Adipocyte (in vitro differentiated cells): ENCODE results near the gene FAM117A.

Source experiments
- DNase-seq: peaks from one replicate; pipeline ENCODE4 v3.0.0-alpha.2; 2015; ENCODE audit warnings: low read depth
- H3K27me3 ChIP-seq: replicated peaks from 2 replicates; pipeline ENCODE4 v1.7.0; 2013; ENCODE audit warnings: mild to moderate bottlenecking, low read length, moderate library complexity; ENCODE audit not compliant: control insufficient read depth, insufficient read depth
- H3K36me3 ChIP-seq: 2 replicates; pipeline ENCODE4 v1.7.0; 2013; ENCODE audit warnings: low read length, mild to moderate bottlenecking, moderate library complexity; ENCODE audit not compliant: control insufficient read depth, insufficient read depth, severe bottlenecking
- H3K4me1 ChIP-seq: 2 replicates; pipeline ENCODE4 v1.7.0; 2013; ENCODE audit warnings: mild to moderate bottlenecking, low read length, moderate library complexity; ENCODE audit not compliant: control insufficient read depth, insufficient read depth
- H3K4me3 ChIP-seq: 2 replicates; pipeline ENCODE4 v1.7.0; 2013; ENCODE audit warnings: mild to moderate bottlenecking, low read length, moderate library complexity
- H3K9ac ChIP-seq: 2 replicates; pipeline ENCODE4 v1.7.0; 2013; ENCODE audit warnings: mild to moderate bottlenecking, low read length, moderate library complexity
- H3K9me3 ChIP-seq: 2 replicates; pipeline ENCODE4 v1.7.0; 2013; ENCODE audit warnings: mild to moderate bottlenecking, low read length, moderate library complexity; ENCODE audit not compliant: control insufficient read depth

Gene FAM117A, protein sequence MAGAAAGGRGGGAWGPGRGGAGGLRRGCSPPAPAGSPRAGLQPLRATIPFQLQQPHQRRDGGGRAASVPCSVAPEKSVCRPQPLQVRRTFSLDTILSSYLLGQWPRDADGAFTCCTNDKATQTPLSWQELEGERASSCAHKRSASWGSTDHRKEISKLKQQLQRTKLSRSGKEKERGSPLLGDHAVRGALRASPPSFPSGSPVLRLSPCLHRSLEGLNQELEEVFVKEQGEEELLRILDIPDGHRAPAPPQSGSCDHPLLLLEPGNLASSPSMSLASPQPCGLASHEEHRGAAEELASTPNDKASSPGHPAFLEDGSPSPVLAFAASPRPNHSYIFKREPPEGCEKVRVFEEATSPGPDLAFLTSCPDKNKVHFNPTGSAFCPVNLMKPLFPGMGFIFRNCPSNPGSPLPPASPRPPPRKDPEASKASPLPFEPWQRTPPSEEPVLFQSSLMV

DNA sequence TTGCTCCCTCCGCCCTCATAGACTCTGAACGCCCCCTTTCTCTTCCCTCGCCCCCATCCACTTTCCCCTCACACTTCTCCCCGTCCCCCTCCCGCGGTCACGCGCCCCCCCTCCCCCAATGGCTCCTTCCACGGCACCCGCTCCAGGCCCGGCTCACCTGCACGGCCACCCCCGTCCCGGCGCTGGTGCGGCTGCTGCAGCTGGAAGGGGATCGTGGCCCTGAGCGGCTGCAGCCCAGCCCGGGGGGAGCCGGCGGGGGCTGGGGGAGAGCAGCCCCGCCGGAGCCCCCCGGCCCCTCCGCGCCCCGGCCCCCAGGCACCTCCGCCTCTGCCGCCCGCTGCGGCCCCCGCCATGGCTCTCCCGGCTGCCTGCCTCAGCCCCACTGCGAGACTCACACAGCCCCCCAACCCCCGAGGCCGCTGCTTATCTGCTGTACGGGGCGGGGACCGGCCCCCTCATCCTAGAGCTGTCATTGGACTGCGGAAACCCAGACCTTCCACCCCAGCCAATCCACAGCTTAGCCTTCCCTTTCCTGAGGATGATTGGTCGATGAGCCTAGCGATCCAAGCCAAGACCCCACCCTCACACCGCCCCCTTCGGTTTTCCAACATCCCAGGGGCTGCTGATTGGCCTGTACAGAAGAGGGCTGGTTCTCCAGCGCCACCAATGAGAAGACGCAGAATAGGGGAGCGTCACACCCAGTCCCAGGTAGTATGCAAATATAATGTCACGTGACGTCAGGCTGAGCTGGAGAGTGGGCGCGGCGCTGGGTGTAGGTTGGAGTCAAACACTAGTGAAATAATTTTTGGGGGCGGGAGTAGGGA, at the start of gene FAM117A:
Gene FAM117A (minus strand): TSS at position 397 of the 824 bp plus-strand sequence. CDS start 44 bp downstream, at position 353.
- no peaks in the 10 kb centered on the region for H3K9me3 ChIP-seq
- no peaks in the 10 kb centered on the region for H3K36me3 ChIP-seq
- H3K9ac ChIP-seq, result peak within 1 kb of the TSS; percentile 57
- H3K4me3 ChIP-seq, result peak within 1 kb of the TSS; percentile 84
- peak; percentile 97 for DNase-seq
- H3K4me1 ChIP-seq, result peaks cover 13% of the 10 kb centered on the region
- peaks cover 13% of the 10 kb centered on the region for H3K27me3 ChIP-seq

DNA sequence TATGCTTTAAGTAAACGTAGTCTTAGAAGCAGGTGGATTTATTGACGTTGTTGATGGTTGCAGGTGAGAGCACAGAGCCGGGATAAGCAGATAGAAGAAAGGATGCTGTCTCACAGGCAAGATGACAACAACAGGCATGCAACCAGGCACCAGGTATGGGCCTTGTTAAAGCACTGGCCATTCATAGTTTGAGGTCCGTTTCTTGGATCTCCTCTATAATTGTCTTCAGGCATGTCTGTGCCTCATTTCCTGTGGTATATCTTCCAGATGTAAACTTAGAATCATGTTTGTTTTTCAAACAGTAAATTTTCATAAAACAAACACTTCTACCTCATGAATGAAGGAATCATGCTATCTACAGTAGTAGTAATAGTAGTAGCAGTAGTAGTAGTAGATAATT, 45.1 kb upstream of the FAM117A start:
- Histone ChIP-seq H3K4me1 (no peaks in the 10 kb centered on the region), H3K27me3 (no peaks in the 10 kb centered on the region), H3K36me3 (peaks cover 72% of the 10 kb centered on the region), H3K9me3 (no peaks in the 10 kb centered on the region), H3K9ac (no peak overlapping the region), H3K4me3 (no peak overlapping the region)
- DNase-seq, result no peak

DNA sequence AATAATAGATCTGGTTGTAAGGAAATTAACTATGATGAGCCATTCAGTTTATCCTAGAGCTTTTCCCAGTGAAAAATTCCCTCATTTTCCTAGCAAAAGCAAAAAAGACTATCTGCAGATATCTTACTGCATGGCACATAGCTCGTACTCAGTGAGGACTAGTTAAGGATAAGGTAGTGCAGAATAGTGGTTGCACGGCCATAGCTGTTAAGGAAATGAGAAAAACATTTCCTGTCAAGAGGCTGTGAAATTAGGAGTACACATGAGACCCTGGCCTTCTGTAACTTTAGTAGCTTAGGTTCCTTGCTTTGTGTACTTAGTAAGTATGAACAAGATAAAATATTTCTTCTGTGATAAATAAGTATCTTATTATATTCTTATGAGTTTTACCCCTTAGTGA, 34.8 kb upstream of the FAM117A start:
- Histone ChIP-seq H3K9me3 (no peaks in the 10 kb centered on the region), H3K4me1 (peaks cover 10% of the 10 kb centered on the region), H3K4me3 (no peak overlapping the region), H3K9ac (no peak overlapping the region), H3K27me3 (no peaks in the 10 kb centered on the region), H3K36me3 (peaks cover 60% of the 10 kb centered on the region)
- no peak for DNase-seq

DNA sequence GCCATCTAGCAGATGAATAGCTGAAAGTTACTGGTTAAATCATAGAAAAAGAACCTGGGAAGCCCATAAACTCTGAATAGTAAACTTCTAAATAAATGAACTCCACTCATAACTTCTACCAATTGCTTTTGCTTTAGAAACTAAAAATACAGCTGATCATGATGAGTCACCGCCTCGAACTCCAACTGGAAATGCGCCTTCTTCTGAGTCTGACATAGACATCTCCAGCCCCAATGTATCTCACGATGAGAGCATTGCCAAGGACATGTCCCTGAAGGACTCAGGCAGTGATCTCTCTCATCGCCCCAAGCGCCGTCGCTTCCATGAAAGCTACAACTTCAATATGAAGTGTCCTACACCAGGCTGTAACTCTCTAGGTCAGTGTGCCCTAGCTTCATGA, 34.3 kb upstream of the FAM117A start:
- H3K27me3 ChIP-seq, result no peaks in the 10 kb centered on the region
- peaks cover 10% of the 10 kb centered on the region for H3K4me1 ChIP-seq
- H3K4me3 ChIP-seq, result no peak overlapping the region
- peaks cover 62% of the 10 kb centered on the region for H3K36me3 ChIP-seq
- DNase-seq, result no peak
- no peaks in the 10 kb centered on the region for H3K9me3 ChIP-seq
- no peak overlapping the region for H3K9ac ChIP-seq

DNA sequence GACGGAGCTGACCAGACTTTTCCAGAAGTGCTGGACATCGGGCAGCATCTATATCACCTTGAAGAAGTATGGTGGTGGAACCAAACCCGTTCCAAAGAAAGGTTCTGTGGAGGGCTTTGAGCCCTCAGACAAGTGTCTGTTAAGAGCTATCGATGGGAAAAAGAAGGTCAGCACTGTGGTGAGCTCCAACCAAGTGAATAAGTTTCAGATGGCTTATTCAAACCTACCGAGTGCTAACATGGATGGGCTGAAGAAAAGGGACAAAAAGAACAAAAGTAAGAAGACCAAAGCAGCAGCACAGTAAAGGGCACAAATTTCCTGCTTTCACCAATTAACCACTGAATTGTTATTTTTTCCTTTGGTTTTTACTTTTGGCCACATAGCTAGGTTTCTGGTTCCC, 31.4 kb upstream of the FAM117A start:
- H3K4me3 ChIP-seq, result no peak overlapping the region
- peaks cover 68% of the 10 kb centered on the region for H3K36me3 ChIP-seq
- H3K4me1 ChIP-seq, result peaks cover 16% of the 10 kb centered on the region
- H3K27me3 ChIP-seq, result no peaks in the 10 kb centered on the region
- no peak overlapping the region for H3K9ac ChIP-seq
- DNase-seq, result no peak
- H3K9me3 ChIP-seq, result no peaks in the 10 kb centered on the region

DNA sequence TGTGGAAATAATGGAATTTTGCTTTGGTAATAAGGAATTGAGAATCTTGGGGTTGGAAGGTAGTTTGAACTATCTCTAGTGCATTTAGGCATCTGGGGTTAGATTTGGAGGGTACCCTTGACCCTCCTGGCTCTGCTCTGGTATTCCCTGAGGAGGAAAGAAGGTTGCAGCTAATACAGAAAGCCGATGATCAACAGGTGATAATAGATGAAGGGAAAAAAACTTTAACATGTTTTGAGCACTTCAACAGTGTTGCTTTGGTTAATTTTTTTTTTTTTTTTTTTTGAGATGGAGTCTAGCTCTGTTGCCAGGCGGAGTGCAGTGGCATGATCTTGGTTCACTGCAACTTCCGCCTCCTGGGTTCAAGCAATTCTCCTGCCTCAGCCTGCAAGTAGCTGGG, 29.4 kb upstream of the FAM117A start:
- no peaks in the 10 kb centered on the region for H3K27me3 ChIP-seq
- peaks cover 50% of the 10 kb centered on the region for H3K36me3 ChIP-seq
- no peak for DNase-seq
- H3K9ac ChIP-seq, result no peak overlapping the region
- no peak overlapping the region for H3K4me3 ChIP-seq
- peaks cover 22% of the 10 kb centered on the region for H3K4me1 ChIP-seq
- H3K9me3 ChIP-seq, result no peaks in the 10 kb centered on the region

DNA sequence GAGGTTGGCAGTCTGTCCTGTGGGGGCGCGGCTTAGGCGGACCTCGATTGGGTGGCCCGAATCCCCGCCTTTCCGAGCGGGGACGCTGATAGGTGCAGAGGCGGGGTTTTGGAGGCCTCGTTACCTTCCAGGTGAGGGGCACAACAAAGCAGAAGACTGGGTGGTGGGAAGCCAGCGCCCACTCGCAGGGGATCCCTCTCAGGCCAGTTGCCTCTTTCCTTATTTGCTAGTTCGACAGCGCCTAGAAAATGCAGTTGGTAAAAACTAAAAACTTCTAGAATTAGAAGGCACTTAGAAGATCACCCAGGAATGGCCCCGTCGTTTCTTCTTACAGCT, 25.3 kb upstream of the FAM117A start:
- Histone ChIP-seq H3K27me3 (no peaks in the 10 kb centered on the region), H3K9ac (peak overlapping the region; percentile 53), H3K4me1 (peaks cover 28% of the 10 kb centered on the region), H3K36me3 (peaks cover 22% of the 10 kb centered on the region), H3K4me3 (peak overlapping the region; percentile 99), H3K9me3 (no peaks in the 10 kb centered on the region)
- DNase-seq, result no peak

DNA sequence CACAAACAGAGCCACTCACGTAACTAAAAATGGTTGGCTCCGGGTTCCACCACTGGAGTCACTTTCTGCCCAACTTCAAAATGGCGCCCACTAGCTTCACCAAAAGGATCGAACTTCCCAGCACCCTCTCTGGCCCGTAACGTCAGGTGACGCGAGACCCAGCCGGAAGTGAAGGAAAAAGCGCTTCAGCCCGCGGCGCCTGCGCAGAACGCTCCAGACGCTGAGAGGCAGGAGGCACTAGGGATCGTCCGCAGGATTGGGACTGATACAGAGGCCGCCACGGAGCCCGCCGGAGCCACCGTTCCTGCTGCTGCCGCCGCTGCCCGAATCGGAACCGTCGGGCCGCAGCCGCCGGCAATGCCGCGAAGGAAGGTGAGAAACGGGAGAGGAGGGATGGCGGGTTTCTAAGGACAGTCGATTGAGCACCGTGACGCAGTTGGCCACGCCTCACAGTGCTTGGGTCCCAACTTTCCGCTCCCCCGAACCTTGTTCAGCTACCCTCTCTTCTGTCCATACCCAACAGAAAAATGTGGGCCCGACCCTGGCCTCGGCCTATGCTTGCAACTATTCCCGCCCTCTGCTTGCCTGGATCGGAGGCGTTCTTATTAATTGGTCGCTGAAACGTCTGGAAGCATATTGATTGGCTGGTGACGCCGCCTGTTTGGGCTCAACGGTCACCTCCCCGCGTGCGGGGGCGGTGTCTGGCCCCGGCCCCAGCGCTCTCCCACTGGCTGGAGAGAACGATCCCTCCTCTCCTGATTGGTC, 24.7 kb upstream of the FAM117A start, which contains the start of gene KAT7:
Gene KAT7 (plus strand): TSS at position 204 of the 765 bp plus-strand sequence. CDS start 154 bp downstream, at position 358.
- Histone ChIP-seq H3K27me3 (no peaks in the 10 kb centered on the region), H3K4me1 (peaks cover 30% of the 10 kb centered on the region), H3K36me3 (peaks cover 17% of the 10 kb centered on the region), H3K9ac (peak within 1 kb of the TSS; percentile 100), H3K9me3 (no peaks in the 10 kb centered on the region), H3K4me3 (peak within 1 kb of the TSS; percentile 99)
- DNase-seq, result peak; percentile 100

DNA sequence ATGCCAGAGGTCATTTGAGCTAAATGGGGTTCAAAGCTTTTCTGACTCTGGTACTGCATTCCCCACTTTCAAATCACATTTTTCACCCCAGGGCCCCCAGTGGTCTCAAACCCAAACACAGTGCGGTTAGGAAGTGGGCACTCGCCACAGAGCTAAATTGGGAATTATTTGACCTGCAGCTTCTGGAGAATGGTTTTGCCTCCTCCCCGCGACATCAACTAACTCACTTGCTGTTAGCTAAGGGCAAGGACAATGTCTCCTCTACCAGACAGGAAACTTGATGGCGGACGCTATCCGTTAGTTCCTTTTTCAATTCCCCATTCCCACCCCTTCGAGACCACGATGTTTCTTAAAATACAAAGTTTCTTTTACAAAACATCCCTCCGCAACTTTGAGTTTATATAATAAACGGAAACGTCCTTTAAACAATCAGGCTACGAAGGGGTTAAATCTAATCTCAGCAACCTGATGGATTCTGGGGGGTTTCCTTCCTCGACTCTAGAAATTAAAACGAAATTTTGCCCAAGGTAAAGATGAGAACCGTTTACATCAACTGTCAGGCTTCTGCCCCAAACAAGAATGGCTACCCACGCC, 24.1 kb upstream of the FAM117A start:
- DNase-seq, result no peak
- no peaks in the 10 kb centered on the region for H3K27me3 ChIP-seq

DNA sequence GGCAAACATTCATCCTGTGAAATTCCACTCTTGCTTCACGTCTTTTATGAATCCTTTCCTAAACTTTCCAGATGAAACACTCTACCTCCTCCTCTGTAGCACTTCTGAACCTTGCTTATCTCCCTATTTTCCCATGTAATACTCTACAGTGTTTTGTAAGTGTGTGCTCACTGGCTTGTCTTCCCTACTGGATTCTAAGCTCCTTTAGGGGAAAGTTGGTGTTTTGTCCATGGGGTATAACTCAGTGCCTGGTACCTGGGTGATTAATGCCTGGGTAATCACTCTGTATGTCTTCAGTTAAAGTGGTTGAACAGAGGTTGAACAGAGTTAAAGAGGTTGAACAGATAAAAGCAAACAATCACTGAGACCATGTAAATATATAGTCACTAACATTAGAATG, 20.7 kb upstream of the FAM117A start:
- Histone ChIP-seq H3K4me1 (peaks cover 36% of the 10 kb centered on the region), H3K27me3 (no peaks in the 10 kb centered on the region), H3K36me3 (no peaks in the 10 kb centered on the region), H3K9me3 (no peaks in the 10 kb centered on the region), H3K4me3 (no peak overlapping the region), H3K9ac (no peak overlapping the region)
- DNase-seq, result no peak

More for the DNA sequence above, 24.1 kb upstream of the FAM117A start:
- peaks cover 13% of the 10 kb centered on the region for H3K36me3 ChIP-seq
- H3K9ac ChIP-seq, result peak overlapping the region; percentile 100
- H3K9me3 ChIP-seq, result no peaks in the 10 kb centered on the region
- H3K4me3 ChIP-seq, result peak overlapping the region; percentile 99
- H3K4me1 ChIP-seq, result peaks cover 31% of the 10 kb centered on the region
